ENCODE measurements around the gene ARFGEF3. TPM values are rescaled to one million over a fixed set of nuclear protein-coding genes. Genes with fewer than 3 reads are reported as not detected.

ARFGEF3 gene
- total RNA-seq, 1 donor from 2014 or later: 0.18 TPM

GRCh38 chr6:138240476-138241245 is 78.9 kb downstream of the ARFGEF3 start:
- ATAC-seq (no peak), DNase-seq (ENCODE audit: low spot score) (no peak)

GRCh38 chr6:138241381-138241780 is 79.6 kb downstream of the ARFGEF3 start:
- ATAC-seq (no peak), DNase-seq (ENCODE audit: low spot score) (no peak)

GRCh38 chr6:138241934-138242333 is 80.2 kb downstream of the ARFGEF3 start:
- DNase-seq (ENCODE audit: low spot score) (no peak), ATAC-seq (no peak)

GRCh38 chr6:138242987-138243592 is 81.4 kb downstream of the ARFGEF3 start:
- no peak for ATAC-seq
- no peak for DNase-seq (ENCODE audit: low spot score)

- ATAC-seq (no peak), DNase-seq (ENCODE audit: low spot score) (no peak)
These were observed 84.0 kb downstream of the ARFGEF3 start for GRCh38 chr6:138245751-138246150.

- ATAC-seq (no peak), DNase-seq (ENCODE audit: low spot score) (no peak)
These were observed 85.1 kb downstream of the ARFGEF3 start for GRCh38 chr6:138246650-138247440.

GRCh38 chr6:138248011-138248410 is 86.3 kb downstream of the ARFGEF3 start:
- no peak for ATAC-seq
- no peak for DNase-seq (ENCODE audit: low spot score)

GRCh38 chr6:138248878-138249277 is 87.1 kb downstream of the ARFGEF3 start:
- no peak for ATAC-seq
- no peak for DNase-seq (ENCODE audit: low spot score)

GRCh38 chr6:138250053-138250452 is 88.3 kb downstream of the ARFGEF3 start:
- ATAC-seq (no peak), DNase-seq (ENCODE audit: low spot score) (no peak)

GRCh38 chr6:138250513-138251247 is 88.9 kb downstream of the ARFGEF3 start:
- ATAC-seq (no peak), DNase-seq (ENCODE audit: low spot score) (no peak)

GRCh38 chr6:138253731-138254130 is 92.0 kb downstream of the ARFGEF3 start:
- no peak for DNase-seq (ENCODE audit: low spot score)
- no peak for ATAC-seq

- no peak for DNase-seq (ENCODE audit: low spot score)
- no peak for ATAC-seq
These were observed 93.7 kb downstream of the ARFGEF3 start for GRCh38 chr6:138255443-138255842.

- peak; percentile 30 for ATAC-seq
- DNase-seq (ENCODE audit: low spot score): no peak
These were observed 95.9 kb downstream of the ARFGEF3 start for GRCh38 chr6:138257638-138258040.

- no peak for ATAC-seq
These were observed 96.5 kb downstream of the ARFGEF3 start for GRCh38 chr6:138258197-138258596.

GRCh38 chr6:138258991-138259390 is 97.3 kb downstream of the ARFGEF3 start:
- ATAC-seq (peak; percentile 38), DNase-seq (ENCODE audit: low spot score) (no peak)

More at GRCh38 chr6:138258197-138258596, 96.5 kb downstream of the ARFGEF3 start:
- DNase-seq (ENCODE audit: low spot score): no peak

- DNase-seq (ENCODE audit: low spot score) (no peak), ATAC-seq (no peak)
These were observed 99.5 kb downstream of the ARFGEF3 start for GRCh38 chr6:138261116-138261780.

- ATAC-seq: no peak
- DNase-seq (ENCODE audit: low spot score): no peak
These were observed 102.2 kb downstream of the ARFGEF3 start for GRCh38 chr6:138263963-138264362.

GRCh38 chr6:138264372-138264880 is 102.7 kb downstream of the ARFGEF3 start:
- no peak for DNase-seq (ENCODE audit: low spot score)
- no peak for ATAC-seq

- no peak for DNase-seq (ENCODE audit: low spot score)
- ATAC-seq: no peak
These were observed 104.4 kb downstream of the ARFGEF3 start for GRCh38 chr6:138266095-138266494.

All from left lobe of liver (tissue), 2 donors.